Keratinocyte (primary cell): ENCODE data around the gene SLC25A19.

Source experiments
- CTCF ChIP-seq, 3 experiments: IDR thresholded peaks in 1 of 3; conservative IDR thresholded peaks in 1 of 3; optimal IDR thresholded peaks in 1 of 3; 2 replicates in 2 of 3; 3 replicates in 1 of 3; pipeline versions ENCODE3 to v1.5.1; 2011; ENCODE audit warnings: low read length in 3 of 3, mild to moderate bottlenecking in 3 of 3, moderate library complexity in 2 of 3, control low read depth in 1 of 3, inconsistent platforms in 1 of 3; ENCODE audit not compliant: insufficient read depth in 2 of 3; ENCODE audit errors: extremely low read depth in 1 of 3
- EZH2 ChIP-seq: IDR thresholded peaks from one replicate; pipeline ENCODE4 v1.6.1; 2012; ENCODE audit warnings: inconsistent platforms, mild to moderate bottlenecking, low read length, moderate library complexity

GRCh38 chr17:75267153-75267410 is 22.2 kb downstream of the SLC25A19 start:
- no peak for TF ChIP-seq EZH2
- TF ChIP-seq CTCF (optimal IDR thresholded peaks at IDR 0.05 in 1 of 3, IDR thresholded peaks at IDR 0.05 in 1 of 3, conservative IDR thresholded peaks at IDR 0.05 in 1 of 3; ENCODE audit: extremely low read depth in 1 of 3, insufficient read depth in 2 of 3, low read length in 3 of 3) = no peak
